Panc1 (cell line): ENCODE measurements around the gene MRGPRX2. TPM values are rescaled to one million over a fixed set of nuclear protein-coding genes. Genes with fewer than 3 reads are reported as not detected.

ENCODE experiments used
- ATAC-seq: fragments of 200-7000 bp; cut with Tn5 transposase; 2 replicates; pipeline ENCODE4 v1.9.1; 2020; ENCODE audit warnings: mild to moderate bottlenecking, moderate library complexity
- BruUV-seq: library from RNA; stranded (reverse); fragments of 400-500 nt; replicated peaks from 2 replicates; lab custom pipeline; 2021; lab: Mats Ljungman, UMichigan
- CTCF ChIA-PET: fragments of 300-600 bp; sonication (Branson Sonifier 250); formaldehyde crosslinking; loops from one replicate; lab custom pipeline; 2022; ENCODE audit warnings: antibody characterized with exemption; lab: Charles Lee
- POLR2A ChIA-PET: fragments of 300-600 bp; sonication (Branson Sonifier 250); formaldehyde crosslinking; loops from one replicate; lab custom pipeline; 2022; ENCODE audit warnings: antibody characterized with exemption; lab: Charles Lee
- DNase-seq: peaks from one replicate; pipeline ENCODE4 v3.0.0-alpha.2; 2010; ENCODE audit warnings: low read depth, low spot score
- H3K27ac ChIP-seq: 2 replicates; pipeline ENCODE4 v1.5.1; 2011; ENCODE audit warnings: mild to moderate bottlenecking, low read length, inconsistent platforms
- H3K27me3 ChIP-seq: fragments of 200-500 bp; sonication (Bioruptor generic); 2 replicates; pipeline ENCODE4 v1.6.0; 2014; ENCODE audit warnings: low read length, inconsistent platforms; ENCODE audit not compliant: control insufficient read depth, insufficient read depth
- H3K36me3 ChIP-seq: fragments of 200-500 bp; sonication (Bioruptor generic); 2 replicates; pipeline ENCODE4 v1.5.1; 2014; ENCODE audit warnings: inconsistent platforms, mild to moderate bottlenecking, low read length, moderate library complexity; ENCODE audit not compliant: control insufficient read depth, insufficient read depth
- H3K4me1 ChIP-seq: 2 replicates; pipeline ENCODE4 v1.5.1; 2011; ENCODE audit warnings: inconsistent platforms, mild to moderate bottlenecking, low read length, moderate library complexity; ENCODE audit not compliant: control insufficient read depth, insufficient read depth
- H3K4me3 ChIP-seq, 2 experiments: 2 replicates each; pipeline ENCODE4 v1.5.1; 2011 to 2012; ENCODE audit warnings: low read depth in 2 of 2, low read length in 2 of 2, mild to moderate bottlenecking in 2 of 2, inconsistent platforms in 1 of 2, moderate library complexity in 1 of 2
- H3K9me3 ChIP-seq: fragments of 200-500 bp; sonication (Bioruptor generic); 2 replicates; pipeline ENCODE4 v1.5.1; 2014; ENCODE audit warnings: low read depth, mild to moderate bottlenecking, inconsistent platforms, low read length, moderate library complexity; ENCODE audit not compliant: control insufficient read depth, insufficient read depth
- POLR2AphosphoS5 ChIP-seq: IDR thresholded peaks from 2 replicates; pipeline ENCODE4 v1.6.1; 2012; ENCODE audit warnings: mild to moderate bottlenecking, low read depth, low read length, moderate library complexity
- SIN3A ChIP-seq: IDR thresholded peaks from 2 replicates; pipeline ENCODE4 v1.6.1; 2012; ENCODE audit warnings: low read depth, mild to moderate bottlenecking, low read length, moderate library complexity, borderline replicate concordance; ENCODE audit not compliant: insufficient read depth
- TCF7L2 ChIP-seq: IDR thresholded peaks from 2 replicates; pipeline ENCODE4 v1.6.1; 2011; ENCODE audit warnings: mild to moderate bottlenecking, low read depth, low read length, inconsistent platforms
- in situ Hi-C: cut with HindIII; loops from 2 replicates; pipeline ENCODE4 v1.10.0; 2016; ENCODE audit warnings: low sequenced_read_pairs, low pct_unique_long_range_greater_than_20kb
- intact Hi-C: fragments of 100-400 bp; cut with micrococcal nuclease; formaldehyde crosslinking; loops from one replicate; pipeline ENCODE4 v1.10.0; 2022; ENCODE audit not compliant: unreplicated experiment
- total RNA-seq: library from RNA; stranded (reverse); gene quantifications from one replicate; pipeline ENCODE4 v1.2.1, GENCODE V29; 2021; ENCODE audit not compliant: unreplicated experiment
- TF ChIP-seq, protein P1 (sequence below), 2 experiments: IDR thresholded peaks; 2 replicates each; pipeline ENCODE4 v1.6.1; 2011 to 2012; ENCODE audit warnings: low read depth in 2 of 2, control low read depth in 1 of 2, low read length in 1 of 2, mild to moderate bottlenecking in 1 of 2, moderate library complexity in 1 of 2; ENCODE audit not compliant: insufficient read depth in 1 of 2
- TF ChIP-seq, protein P2 (sequence below): fragments of 450-650 bp; IDR thresholded peaks from 2 replicates; pipeline ENCODE4 v1.5.1; 2017; ENCODE audit warnings: mild to moderate bottlenecking

Gene MRGPRX2
- total RNA-seq, 1 experiment from 2014 or later: not detected

DNA sequence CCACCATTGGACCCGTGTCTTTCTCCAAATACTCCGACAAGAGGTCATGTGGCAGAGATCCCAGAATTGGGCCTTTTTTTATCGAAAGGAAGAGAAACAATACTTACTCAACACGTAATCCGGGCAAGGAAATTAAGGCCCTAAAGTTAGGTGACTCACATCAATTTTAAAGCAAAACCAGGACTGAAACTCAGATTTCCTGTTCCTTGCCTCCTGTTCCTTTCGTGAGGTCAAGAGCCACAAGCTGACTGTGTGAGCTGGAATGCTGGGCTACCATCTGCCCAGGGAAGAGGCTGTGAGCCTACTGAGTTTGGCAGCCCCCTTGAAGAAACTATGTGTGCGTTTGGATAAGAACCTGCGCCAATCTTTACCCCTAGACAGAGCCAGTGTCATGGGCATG, 27.1 kb upstream of the MRGPRX2 start:
- ChIA-PET POLR2A (no interaction called here), CTCF (interaction anchor here (0.8 kb wide), 1 partner anchor 417 kb away, joined by 3 read pairs; no protein-coding TSS in a partner anchor)
- BruUV-seq: no TSS peak
- in situ Hi-C loops (no loop called here), intact Hi-C loops (no loop called here)
- DNase-seq (no peak), ATAC-seq (no peak)
- H3K4me3 ChIP-seq: no peak overlapping the region
- no peaks in the 10 kb centered on the region for H3K27me3 ChIP-seq
- no peaks in the 10 kb centered on the region for H3K4me1 ChIP-seq
- no peaks in the 10 kb centered on the region for H3K9me3 ChIP-seq
- no peak overlapping the region for H3K27ac ChIP-seq
- no peaks in the 10 kb centered on the region for H3K36me3 ChIP-seq
- no peak for TF ChIP-seq SIN3A
- TF ChIP-seq POLR2AphosphoS5: no peak
- TF ChIP-seq, protein P1, sequence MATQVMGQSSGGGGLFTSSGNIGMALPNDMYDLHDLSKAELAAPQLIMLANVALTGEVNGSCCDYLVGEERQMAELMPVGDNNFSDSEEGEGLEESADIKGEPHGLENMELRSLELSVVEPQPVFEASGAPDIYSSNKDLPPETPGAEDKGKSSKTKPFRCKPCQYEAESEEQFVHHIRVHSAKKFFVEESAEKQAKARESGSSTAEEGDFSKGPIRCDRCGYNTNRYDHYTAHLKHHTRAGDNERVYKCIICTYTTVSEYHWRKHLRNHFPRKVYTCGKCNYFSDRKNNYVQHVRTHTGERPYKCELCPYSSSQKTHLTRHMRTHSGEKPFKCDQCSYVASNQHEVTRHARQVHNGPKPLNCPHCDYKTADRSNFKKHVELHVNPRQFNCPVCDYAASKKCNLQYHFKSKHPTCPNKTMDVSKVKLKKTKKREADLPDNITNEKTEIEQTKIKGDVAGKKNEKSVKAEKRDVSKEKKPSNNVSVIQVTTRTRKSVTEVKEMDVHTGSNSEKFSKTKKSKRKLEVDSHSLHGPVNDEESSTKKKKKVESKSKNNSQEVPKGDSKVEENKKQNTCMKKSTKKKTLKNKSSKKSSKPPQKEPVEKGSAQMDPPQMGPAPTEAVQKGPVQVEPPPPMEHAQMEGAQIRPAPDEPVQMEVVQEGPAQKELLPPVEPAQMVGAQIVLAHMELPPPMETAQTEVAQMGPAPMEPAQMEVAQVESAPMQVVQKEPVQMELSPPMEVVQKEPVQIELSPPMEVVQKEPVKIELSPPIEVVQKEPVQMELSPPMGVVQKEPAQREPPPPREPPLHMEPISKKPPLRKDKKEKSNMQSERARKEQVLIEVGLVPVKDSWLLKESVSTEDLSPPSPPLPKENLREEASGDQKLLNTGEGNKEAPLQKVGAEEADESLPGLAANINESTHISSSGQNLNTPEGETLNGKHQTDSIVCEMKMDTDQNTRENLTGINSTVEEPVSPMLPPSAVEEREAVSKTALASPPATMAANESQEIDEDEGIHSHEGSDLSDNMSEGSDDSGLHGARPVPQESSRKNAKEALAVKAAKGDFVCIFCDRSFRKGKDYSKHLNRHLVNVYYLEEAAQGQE (IDR thresholded peaks at IDR 0.05; ENCODE audit: insufficient read depth in 1 of 2, low read depth in 2 of 2, low read length in 1 of 2): no peak
- no peak for TF ChIP-seq TCF7L2
- TF ChIP-seq, protein P2, sequence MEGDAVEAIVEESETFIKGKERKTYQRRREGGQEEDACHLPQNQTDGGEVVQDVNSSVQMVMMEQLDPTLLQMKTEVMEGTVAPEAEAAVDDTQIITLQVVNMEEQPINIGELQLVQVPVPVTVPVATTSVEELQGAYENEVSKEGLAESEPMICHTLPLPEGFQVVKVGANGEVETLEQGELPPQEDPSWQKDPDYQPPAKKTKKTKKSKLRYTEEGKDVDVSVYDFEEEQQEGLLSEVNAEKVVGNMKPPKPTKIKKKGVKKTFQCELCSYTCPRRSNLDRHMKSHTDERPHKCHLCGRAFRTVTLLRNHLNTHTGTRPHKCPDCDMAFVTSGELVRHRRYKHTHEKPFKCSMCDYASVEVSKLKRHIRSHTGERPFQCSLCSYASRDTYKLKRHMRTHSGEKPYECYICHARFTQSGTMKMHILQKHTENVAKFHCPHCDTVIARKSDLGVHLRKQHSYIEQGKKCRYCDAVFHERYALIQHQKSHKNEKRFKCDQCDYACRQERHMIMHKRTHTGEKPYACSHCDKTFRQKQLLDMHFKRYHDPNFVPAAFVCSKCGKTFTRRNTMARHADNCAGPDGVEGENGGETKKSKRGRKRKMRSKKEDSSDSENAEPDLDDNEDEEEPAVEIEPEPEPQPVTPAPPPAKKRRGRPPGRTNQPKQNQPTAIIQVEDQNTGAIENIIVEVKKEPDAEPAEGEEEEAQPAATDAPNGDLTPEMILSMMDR: no peak

DNA sequence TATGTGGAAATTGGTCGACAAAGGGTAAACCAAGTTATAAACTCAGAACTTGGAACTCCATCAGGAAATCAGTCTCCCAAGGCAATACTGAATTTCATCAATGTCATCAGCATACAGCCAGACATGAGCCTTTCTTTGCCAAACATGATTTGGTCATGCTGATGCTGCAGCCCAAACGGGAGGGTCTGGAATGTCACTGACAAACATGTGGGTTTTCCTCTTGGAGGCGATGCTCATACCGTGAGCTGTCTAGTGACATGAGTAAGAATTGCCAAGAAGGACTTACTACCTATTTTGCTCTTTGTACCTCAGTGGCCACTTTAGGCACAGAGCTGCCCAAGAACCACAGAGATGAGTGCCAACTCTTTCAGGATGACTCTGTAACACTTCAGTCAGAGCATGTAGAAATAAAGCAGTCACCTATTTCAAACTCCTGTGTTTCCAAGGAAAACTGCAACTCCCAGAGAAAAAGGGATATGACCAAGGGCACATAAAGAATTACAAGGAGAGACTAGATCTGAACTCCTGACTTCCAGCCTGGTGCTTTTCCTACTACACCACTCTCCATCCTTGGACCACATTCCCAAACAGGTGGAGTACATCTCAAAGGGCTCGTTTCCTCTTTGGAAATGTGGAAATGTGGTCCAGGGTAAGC, 24.3 kb upstream of the MRGPRX2 start:
- Histone ChIP-seq H3K27ac (no peak overlapping the region), H3K4me1 (no peaks in the 10 kb centered on the region; the same call in 1 of the 2 replicates), H3K9me3 (no peaks in the 10 kb centered on the region), H3K36me3 (no peaks in the 10 kb centered on the region), H3K4me3 (no peak overlapping the region), H3K27me3 (no peaks in the 10 kb centered on the region; the same call in 1 of the 2 replicates)
- no TSS peak for BruUV-seq
- DNase-seq (no peak), ATAC-seq (no peak)
- ChIA-PET POLR2A (no interaction called here), CTCF (no interaction called here)
- in situ Hi-C loops: no loop called here
- TF ChIP-seq, protein P1 (IDR thresholded peaks at IDR 0.05; ENCODE audit: insufficient read depth in 1 of 2, low read depth in 2 of 2, low read length in 1 of 2): no peak
- TF ChIP-seq POLR2AphosphoS5 (no peak), TCF7L2 (no peak), SIN3A (no peak)
- TF ChIP-seq, protein P2: no peak
- intact Hi-C loops: no loop called here
